ENCODE results near the gene CACNA2D1.

CACNA2D1 gene

GRCh38 chr7:82410461-82410860, 33.1 kb downstream of the CACNA2D1 start:
- no peak overlapping the region for H3K4me3 ChIP-seq (ENCODE audit: low read depth, low read length)
- DNase-seq (ENCODE audit: low read depth): no peak

GRCh38 chr7:82406937-82407336, 36.6 kb downstream of the CACNA2D1 start:
- no peak overlapping the region for H3K4me3 ChIP-seq (ENCODE audit: low read depth, low read length)
- DNase-seq (ENCODE audit: low read depth): no peak
- no peak for TF ChIP-seq CTCF (conservative IDR thresholded peaks at IDR 0.05; ENCODE audit: low read depth, low read length)

More at GRCh38 chr7:82410461-82410860, 33.1 kb downstream of the CACNA2D1 start:
- no peak for TF ChIP-seq CTCF (conservative IDR thresholded peaks at IDR 0.05; ENCODE audit: low read depth, low read length)

- no peak overlapping the region for H3K4me3 ChIP-seq (ENCODE audit: low read depth, low read length)
- DNase-seq (ENCODE audit: low read depth): no peak
- no peak for TF ChIP-seq CTCF (conservative IDR thresholded peaks at IDR 0.05; ENCODE audit: low read depth, low read length)
Observed at GRCh38 chr7:82405301-82405700, 38.3 kb downstream of the CACNA2D1 start.

- no peak for DNase-seq (ENCODE audit: low read depth)
- no peak overlapping the region for H3K4me3 ChIP-seq (ENCODE audit: low read depth, low read length)
- no peak for TF ChIP-seq CTCF (conservative IDR thresholded peaks at IDR 0.05; ENCODE audit: low read depth, low read length)
Observed at GRCh38 chr7:82404652-82405051, 38.9 kb downstream of the CACNA2D1 start.

- no peak overlapping the region for H3K4me3 ChIP-seq (ENCODE audit: low read depth, low read length)
- DNase-seq (ENCODE audit: low read depth): no peak
- TF ChIP-seq CTCF (conservative IDR thresholded peaks at IDR 0.05; ENCODE audit: low read depth, low read length): no peak
Observed at GRCh38 chr7:82404094-82404493, 39.5 kb downstream of the CACNA2D1 start.

GRCh38 chr7:82397879-82398524, 45.6 kb downstream of the CACNA2D1 start:
- no peak for TF ChIP-seq CTCF (conservative IDR thresholded peaks at IDR 0.05; ENCODE audit: low read depth, low read length)
- no peak overlapping the region for H3K4me3 ChIP-seq (ENCODE audit: low read depth, low read length)
- no peak for DNase-seq (ENCODE audit: low read depth)

- DNase-seq (ENCODE audit: low read depth): no peak
- no peak overlapping the region for H3K4me3 ChIP-seq (ENCODE audit: low read depth, low read length)
- no peak for TF ChIP-seq CTCF (conservative IDR thresholded peaks at IDR 0.05; ENCODE audit: low read depth, low read length)
Observed at GRCh38 chr7:82396343-82396742, 47.2 kb downstream of the CACNA2D1 start.
